ENCODE data around the gene FAM234B. TPM values are rescaled to one million over a fixed set of nuclear protein-coding genes. Genes with fewer than 3 reads are reported as not detected.

Gene FAM234B
- total RNA-seq, 1 donor from 2014 or later = 18.7 TPM

DNA sequence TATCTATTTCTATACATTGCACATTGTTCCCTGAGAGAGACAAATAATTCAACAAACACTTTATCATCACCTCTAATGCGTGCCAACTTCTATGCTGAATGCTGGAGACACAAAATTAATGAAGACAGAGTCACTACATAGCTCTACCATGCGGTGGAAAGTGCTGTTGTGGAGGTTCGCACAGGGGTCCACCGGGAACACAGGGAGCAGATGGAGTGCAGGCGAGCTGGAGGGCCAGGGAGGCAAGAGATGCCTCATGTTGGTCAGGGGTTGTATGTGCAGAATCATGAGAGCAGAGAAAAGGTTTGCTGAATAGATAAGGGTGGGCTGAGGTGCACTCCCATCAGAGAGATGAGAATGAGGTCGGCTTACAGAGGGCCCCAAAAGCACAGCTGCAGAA, 25.2 kb downstream of the FAM234B start:
- Mint-ChIP-seq H3K4me1 (ENCODE audit: low read depth) (peaks cover 1% of the 10 kb centered on the region), H3K4me3 (ENCODE audit: low read depth) (no peak overlapping the region), H3K27me3 (no peaks in the 10 kb centered on the region), H3K36me3 (ENCODE audit: insufficient read depth) (peaks cover 17% of the 10 kb centered on the region), H3K27ac (no peak overlapping the region), H3K9me3 (ENCODE audit: low read depth) (no peaks in the 10 kb centered on the region)
- no peak for DNase-seq (ENCODE audit: low spot score, unreplicated experiment)
- TF ChIP-seq, protein P1, sequence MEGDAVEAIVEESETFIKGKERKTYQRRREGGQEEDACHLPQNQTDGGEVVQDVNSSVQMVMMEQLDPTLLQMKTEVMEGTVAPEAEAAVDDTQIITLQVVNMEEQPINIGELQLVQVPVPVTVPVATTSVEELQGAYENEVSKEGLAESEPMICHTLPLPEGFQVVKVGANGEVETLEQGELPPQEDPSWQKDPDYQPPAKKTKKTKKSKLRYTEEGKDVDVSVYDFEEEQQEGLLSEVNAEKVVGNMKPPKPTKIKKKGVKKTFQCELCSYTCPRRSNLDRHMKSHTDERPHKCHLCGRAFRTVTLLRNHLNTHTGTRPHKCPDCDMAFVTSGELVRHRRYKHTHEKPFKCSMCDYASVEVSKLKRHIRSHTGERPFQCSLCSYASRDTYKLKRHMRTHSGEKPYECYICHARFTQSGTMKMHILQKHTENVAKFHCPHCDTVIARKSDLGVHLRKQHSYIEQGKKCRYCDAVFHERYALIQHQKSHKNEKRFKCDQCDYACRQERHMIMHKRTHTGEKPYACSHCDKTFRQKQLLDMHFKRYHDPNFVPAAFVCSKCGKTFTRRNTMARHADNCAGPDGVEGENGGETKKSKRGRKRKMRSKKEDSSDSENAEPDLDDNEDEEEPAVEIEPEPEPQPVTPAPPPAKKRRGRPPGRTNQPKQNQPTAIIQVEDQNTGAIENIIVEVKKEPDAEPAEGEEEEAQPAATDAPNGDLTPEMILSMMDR (IDR thresholded peaks at IDR 0.05; ENCODE audit: unreplicated experiment) = no peak

DNA sequence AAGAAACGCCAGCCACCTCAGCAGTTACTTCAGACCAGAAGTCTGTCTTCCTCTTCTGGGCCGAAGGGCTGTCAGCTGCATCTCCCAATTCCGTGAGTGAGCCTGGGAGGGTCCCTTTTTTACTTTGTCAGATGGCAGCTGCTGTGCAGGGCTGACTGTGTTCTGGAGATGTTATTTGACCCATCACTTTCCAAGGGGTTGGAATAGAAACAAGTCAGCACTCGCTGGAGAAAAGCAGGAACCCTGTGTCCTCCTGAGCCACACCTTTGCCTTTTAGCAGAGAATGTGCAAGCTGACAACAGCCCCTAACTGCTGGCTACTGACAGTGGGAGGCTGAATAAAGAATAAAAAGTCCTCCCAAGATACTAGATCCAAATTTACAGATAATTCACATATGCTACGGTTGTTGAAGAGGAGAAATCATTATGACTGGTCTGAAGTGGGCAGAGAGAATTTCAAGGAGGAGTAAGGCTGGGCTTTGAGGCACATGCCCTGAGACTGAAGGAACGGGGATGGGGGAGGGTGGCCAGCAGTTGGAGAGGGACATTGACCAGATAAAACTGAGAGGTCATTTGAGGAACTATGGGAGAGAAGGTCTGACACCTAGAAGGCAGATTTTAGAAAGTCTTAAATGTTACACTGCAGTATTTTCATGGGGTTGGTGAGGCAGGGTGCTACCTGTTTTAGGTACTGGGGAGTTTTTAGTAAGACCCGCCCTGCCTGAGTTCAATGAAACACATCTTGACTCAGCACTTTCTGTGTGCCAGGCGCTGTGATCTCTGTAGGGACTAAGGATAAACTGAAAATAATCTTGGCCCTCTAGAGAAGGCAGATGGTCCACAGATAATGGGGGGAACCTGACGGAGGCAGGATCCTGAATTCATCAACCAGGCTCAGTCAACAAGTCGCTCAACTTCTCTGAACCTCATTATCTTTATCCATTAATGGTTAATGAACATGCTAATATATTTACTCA, 27.4 kb downstream of the FAM234B start:
- DNase-seq (ENCODE audit: low spot score, unreplicated experiment) = no peak
- TF ChIP-seq, protein P1 (IDR thresholded peaks at IDR 0.05; ENCODE audit: unreplicated experiment) = no peak
- H3K9me3 Mint-ChIP-seq (ENCODE audit: low read depth) = no peaks in the 10 kb centered on the region
- H3K4me3 Mint-ChIP-seq (ENCODE audit: low read depth) = no peak overlapping the region
- H3K27ac Mint-ChIP-seq = peak overlapping the region; percentile 7
- no peaks in the 10 kb centered on the region for H3K27me3 Mint-ChIP-seq
- peaks cover 25% of the 10 kb centered on the region for H3K36me3 Mint-ChIP-seq (ENCODE audit: insufficient read depth)
- peaks cover 1% of the 10 kb centered on the region for H3K4me1 Mint-ChIP-seq (ENCODE audit: low read depth)

DNA sequence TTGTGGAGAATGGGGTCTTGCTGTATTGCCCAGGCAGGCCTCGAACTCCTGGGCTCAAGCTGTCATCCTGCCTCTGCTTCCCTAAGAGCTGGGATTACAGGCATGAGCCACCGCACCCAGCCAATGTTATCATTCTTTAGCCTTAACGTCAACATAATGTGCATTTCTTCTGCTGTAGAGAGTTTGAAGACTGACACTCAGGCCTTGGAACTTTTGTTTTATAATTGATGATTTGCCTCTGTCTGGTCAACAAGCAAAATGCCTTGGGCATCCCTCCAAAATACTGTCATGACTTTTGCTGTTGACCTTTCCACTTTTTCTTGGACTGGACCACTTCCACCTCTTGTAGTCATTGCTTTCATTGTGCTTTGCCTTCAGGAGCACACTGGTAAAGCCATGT, 29.0 kb downstream of the FAM234B start:
- H3K27ac Mint-ChIP-seq = no peak overlapping the region
- no peak for DNase-seq (ENCODE audit: low spot score, unreplicated experiment)
- H3K36me3 Mint-ChIP-seq (ENCODE audit: insufficient read depth) = peaks cover 23% of the 10 kb centered on the region
- H3K4me3 Mint-ChIP-seq (ENCODE audit: low read depth) = no peak overlapping the region
- peaks cover 1% of the 10 kb centered on the region for H3K4me1 Mint-ChIP-seq (ENCODE audit: low read depth)
- H3K9me3 Mint-ChIP-seq (ENCODE audit: low read depth) = no peaks in the 10 kb centered on the region
- TF ChIP-seq, protein P1 (IDR thresholded peaks at IDR 0.05; ENCODE audit: unreplicated experiment) = no peak
- no peaks in the 10 kb centered on the region for H3K27me3 Mint-ChIP-seq

DNA sequence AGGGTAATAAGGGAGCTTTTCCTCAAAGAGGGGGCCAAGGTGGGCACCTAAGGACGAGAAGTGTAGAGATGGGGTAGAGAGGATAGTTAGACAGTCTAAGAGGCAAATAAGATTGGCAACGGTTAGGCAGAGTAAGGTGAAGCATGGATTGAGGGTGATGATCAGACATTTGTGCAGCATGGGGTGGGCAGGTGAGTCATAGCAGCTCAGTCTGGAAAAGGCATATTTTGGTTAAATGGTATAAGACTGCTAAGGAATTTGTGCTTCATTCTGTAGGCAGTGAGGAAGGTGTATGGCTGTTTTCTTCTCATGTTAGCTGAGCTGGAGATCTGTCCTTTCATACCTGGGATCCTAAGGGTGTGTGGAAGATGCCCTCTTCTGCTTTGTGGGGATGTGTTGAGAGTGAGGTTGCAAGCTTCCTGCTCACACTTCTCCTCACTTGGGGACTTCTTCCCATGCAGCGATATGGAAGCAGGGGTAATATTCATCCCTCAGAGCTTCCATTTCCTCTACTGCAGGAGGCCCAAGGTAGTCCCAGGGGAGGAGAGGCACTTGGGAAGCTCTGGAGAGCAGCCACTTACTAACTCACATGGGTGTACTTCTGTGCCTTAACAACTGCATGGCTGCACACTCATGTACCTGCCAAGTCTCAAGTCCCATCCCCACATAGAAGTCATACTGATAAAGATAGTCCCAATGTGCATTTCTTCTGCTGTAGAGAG, 30.4 kb downstream of the FAM234B start:
- H3K27ac Mint-ChIP-seq = no peak overlapping the region
- no peaks in the 10 kb centered on the region for H3K9me3 Mint-ChIP-seq (ENCODE audit: low read depth)
- H3K27me3 Mint-ChIP-seq = no peaks in the 10 kb centered on the region
- no peak for DNase-seq (ENCODE audit: low spot score, unreplicated experiment)
- peaks cover 30% of the 10 kb centered on the region for H3K36me3 Mint-ChIP-seq (ENCODE audit: insufficient read depth)
- TF ChIP-seq, protein P1 (IDR thresholded peaks at IDR 0.05; ENCODE audit: unreplicated experiment) = no peak
- H3K4me1 Mint-ChIP-seq (ENCODE audit: low read depth) = no peaks in the 10 kb centered on the region
- no peak overlapping the region for H3K4me3 Mint-ChIP-seq (ENCODE audit: low read depth)

DNA sequence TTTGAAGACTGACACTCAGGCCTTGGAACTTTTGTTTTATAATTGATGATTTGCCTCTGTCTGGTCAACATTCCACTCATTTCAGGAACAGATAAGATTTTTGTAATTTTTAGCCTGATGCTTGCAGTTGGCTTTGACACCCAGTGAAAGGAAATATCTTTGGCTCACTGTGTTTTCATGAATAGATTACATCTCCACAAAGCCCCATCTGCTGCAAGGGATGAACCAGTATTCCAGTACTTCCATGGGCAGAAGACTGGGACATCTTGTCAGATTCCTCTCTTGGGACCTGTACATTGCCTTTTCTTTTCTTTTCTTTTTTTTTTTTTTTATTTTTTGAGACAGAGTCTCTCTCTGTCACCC, 30.9 kb downstream of the FAM234B start:
- TF ChIP-seq, protein P1 (IDR thresholded peaks at IDR 0.05; ENCODE audit: unreplicated experiment) = no peak
- H3K36me3 Mint-ChIP-seq (ENCODE audit: insufficient read depth) = peaks cover 36% of the 10 kb centered on the region
- H3K27me3 Mint-ChIP-seq = no peaks in the 10 kb centered on the region

More for the DNA sequence above, 30.9 kb downstream of the FAM234B start:
- Mint-ChIP-seq H3K27ac (no peak overlapping the region), H3K4me3 (ENCODE audit: low read depth) (no peak overlapping the region), H3K4me1 (ENCODE audit: low read depth) (no peaks in the 10 kb centered on the region), H3K9me3 (ENCODE audit: low read depth) (no peaks in the 10 kb centered on the region)
- DNase-seq (ENCODE audit: low spot score, unreplicated experiment) = no peak
